KG1 (cell line): ENCODE data around the gene PIGC.
"Not testable (repeated sequence)": the region's sequence is repeated elsewhere in the genome, so short reads cannot be mapped to it uniquely, and the experiment has no call there.

Experiments
- DNase-seq: peaks from one replicate; lab custom pipeline; 2025; lab: John Stamatoyannopoulos, UW

Gene PIGC

GRCh38 chr1:172466795-172467407, 23.0 kb upstream of the PIGC start:
- DNase-seq = no peak

GRCh38 chr1:172465617-172466016, 21.7 kb upstream of the PIGC start:
- DNase-seq = no peak

GRCh38 chr1:172460887-172461315, 17.0 kb upstream of the PIGC start:
- DNase-seq = no peak

GRCh38 chr1:172460177-172460576, 16.3 kb upstream of the PIGC start:
- DNase-seq = no peak

- DNase-seq = no peak
Measured at GRCh38 chr1:172457479-172458130, 13.7 kb upstream of the PIGC start.

GRCh38 chr1:172456344-172456769, 12.5 kb upstream of the PIGC start:
- DNase-seq = no peak

- DNase-seq = no peak
Measured at GRCh38 chr1:172455451-172455850, 11.6 kb upstream of the PIGC start.

- no peak for DNase-seq
Measured at GRCh38 chr1:172453607-172454006, 9.7 kb upstream of the PIGC start.

- no peak for DNase-seq
Measured at GRCh38 chr1:172453153-172453545, 9.3 kb upstream of the PIGC start.

- no peak for DNase-seq
Measured at GRCh38 chr1:172452536-172453152, 8.8 kb upstream of the PIGC start.

- DNase-seq = no peak
Measured at GRCh38 chr1:172451002-172451443, 7.2 kb upstream of the PIGC start.

GRCh38 chr1:172450524-172450885, 6.6 kb upstream of the PIGC start:
- DNase-seq = no peak

- peak; percentile 78 for DNase-seq
Measured at GRCh38 chr1:172449585-172450523, 6.0 kb upstream of the PIGC start.

- DNase-seq = no peak
Measured at GRCh38 chr1:172448995-172449584, 5.2 kb upstream of the PIGC start.

- DNase-seq = no peak
Measured at GRCh38 chr1:172447641-172448040, 3.8 kb upstream of the PIGC start.

GRCh38 chr1:172446547-172446946, 2.7 kb upstream of the PIGC start:
- DNase-seq = no peak

GRCh38 chr1:172442843-172443565, 865 bp downstream of the PIGC start:
- no peak for DNase-seq

GRCh38 chr1:172442404-172442803, 1.5 kb downstream of the PIGC start:
- DNase-seq = no peak

- DNase-seq = not testable (repeated sequence)
Measured at GRCh38 chr1:172437183-172437582, 6.7 kb downstream of the PIGC start.

GRCh38 chr1:172431721-172432192, 12.1 kb downstream of the PIGC start:
- no peak for DNase-seq

- DNase-seq = no peak
Measured at GRCh38 chr1:172431204-172431603, 12.7 kb downstream of the PIGC start.
